ENCODE data around the gene SCAF8.
A peak's percentile ranks its signal among the peaks of the same experiment; 100 is the strongest.

Gene SCAF8

DNA sequence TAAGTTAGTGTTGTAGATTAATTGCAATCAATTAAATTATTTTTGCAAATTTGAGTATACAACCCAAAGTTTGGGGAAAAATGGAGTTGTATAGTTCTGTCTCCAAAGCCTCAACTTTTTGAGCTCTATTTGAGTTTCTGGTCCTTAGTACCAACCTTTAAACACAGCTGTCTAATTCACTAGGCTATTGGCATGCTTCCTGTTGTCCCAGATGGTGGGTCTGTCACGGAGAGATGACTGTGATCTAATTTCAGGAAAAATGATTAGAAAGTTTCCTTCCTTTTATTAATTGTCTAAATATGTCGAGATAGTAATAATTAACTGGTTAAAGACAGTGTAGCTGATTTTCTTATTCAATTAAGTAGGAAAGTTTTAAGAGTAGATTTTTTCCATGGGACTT, 109.6 kb downstream of the SCAF8 start:
- no peak for DNase-seq

DNA sequence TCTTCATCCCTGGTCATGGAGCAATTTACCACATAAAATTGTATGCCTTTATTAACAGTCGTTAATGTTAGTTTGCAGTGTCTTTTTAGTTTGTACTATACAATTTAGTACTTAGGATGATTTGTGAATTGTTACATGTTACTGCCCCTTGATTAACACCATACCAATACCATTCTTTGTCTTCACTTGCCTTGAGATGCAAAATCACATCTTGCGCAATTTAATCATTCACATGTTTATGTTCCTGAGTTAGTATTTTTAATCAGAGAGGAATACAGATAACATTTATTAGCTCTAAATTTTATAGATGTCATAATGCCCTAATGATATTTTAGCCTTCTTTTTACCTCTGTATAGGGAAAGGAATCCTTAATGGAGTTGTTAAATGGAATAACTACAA, 114.1 kb downstream of the SCAF8 start:
- no peak for DNase-seq

DNA sequence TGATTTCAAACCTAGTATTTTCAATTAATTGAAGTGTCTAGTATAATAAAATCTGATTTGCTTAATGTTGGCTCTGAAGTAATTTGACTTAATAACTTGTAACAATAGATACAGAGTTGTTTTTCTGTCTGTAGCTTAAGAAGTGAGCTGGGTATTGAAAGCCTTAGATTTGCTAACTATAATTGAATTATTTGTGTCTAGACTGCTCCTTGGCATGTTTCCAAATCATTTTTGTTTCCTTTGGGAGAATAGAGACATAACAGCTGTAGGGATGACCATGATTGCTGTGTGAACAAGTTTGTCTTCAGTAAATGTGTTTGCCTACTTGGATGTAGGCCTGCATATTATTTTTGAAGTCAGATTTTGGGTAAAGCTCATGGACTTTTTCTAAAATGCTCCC, 115.4 kb downstream of the SCAF8 start:
- DNase-seq, result no peak

DNA sequence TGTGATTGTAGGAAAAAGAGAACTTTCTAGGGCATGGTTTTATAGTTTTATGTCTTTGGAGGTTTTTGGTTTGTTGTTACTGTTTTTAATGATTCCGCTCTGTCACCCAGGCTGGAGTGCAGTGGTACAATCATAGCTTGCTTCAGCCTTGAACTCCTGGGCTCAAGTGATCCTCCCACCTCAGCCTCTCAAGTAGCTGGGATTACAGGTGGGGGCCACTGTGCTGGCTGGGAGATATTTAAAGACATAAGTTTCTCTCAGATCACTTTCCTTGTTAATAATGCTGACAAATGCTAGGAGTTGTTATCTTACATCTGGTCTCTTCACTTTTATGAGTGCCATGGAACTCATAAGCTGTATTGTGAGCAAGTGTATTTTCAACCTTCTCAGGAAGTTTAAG, 116.3 kb downstream of the SCAF8 start:
- no peak for DNase-seq

DNA sequence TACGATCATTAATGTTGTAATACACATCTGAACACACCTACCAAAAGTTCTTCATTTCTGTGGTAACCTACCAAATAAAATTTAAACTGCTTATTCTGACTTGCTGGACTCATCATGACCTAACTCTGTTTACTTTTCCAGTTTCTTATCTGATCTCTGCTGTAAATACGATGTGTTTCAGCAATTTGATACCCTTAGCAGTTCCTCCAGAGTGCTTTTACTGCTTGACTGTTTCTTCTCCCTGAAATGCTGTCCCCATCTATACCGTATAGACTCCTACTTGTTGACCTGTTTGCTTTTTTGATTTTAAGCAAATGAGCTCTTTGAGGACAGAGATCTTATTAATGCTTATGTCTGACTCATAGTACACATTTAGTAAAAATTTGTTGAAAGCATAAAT, 119.5 kb downstream of the SCAF8 start:
- no peak for DNase-seq

DNA sequence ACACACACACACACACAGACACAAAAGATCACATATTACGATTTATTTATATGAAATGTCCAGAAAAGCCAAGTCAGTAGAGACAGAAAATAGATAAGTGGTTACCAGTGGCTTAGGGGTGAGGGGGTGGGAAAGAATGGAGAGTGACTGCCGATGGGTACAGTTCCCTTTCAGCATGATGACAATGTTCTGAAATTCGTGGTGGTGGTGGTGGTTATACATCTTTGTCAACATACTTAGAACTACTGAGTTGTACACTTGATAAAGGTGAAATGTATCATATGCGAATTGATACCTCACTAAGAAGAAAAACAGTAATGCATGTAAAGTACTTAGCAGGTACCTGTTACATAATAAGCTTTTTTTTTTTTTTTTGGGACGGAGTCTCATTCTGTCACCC, 124.3 kb downstream of the SCAF8 start:
- DNase-seq, result no peak

DNA sequence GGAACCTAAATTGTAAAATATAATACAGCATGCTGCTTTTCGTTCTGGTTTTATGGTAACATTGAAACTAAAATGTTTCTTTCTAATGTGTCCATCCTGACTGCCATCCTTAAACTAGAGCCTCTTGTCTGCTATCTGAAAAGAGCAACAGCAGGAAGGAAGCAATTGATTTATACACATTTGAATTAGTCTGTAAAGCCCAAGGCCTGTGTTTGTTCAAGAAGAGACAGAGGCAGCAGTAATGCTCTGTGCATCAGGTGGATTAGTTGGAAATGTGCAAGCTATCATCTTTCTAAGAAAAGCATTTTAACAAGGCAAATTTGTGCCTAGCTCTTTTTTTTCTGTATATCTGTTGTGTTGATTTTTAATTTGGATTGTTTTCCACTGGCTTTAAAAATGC, 128.6 kb downstream of the SCAF8 start:
- DNase-seq, result no peak

DNA sequence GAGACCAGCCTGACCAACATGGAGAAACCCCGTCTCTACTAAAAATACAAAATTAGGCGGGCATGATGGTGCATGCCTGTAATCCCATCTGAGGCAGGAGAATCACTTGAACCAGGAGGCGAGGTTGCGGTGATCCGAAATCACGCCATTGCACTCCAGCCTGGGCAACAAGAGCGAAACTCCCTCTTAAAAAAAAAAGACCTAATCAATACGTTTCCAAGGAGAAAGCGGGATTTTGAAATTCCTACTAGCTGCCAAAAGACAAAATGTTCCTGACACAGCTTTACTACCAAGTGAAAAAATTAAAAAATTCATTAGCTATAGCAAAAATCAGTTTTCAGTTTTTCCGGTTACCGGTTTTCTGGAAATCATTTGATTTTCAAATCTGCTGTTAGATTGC, 129.3 kb downstream of the SCAF8 start:
- DNase-seq, result no peak

DNA sequence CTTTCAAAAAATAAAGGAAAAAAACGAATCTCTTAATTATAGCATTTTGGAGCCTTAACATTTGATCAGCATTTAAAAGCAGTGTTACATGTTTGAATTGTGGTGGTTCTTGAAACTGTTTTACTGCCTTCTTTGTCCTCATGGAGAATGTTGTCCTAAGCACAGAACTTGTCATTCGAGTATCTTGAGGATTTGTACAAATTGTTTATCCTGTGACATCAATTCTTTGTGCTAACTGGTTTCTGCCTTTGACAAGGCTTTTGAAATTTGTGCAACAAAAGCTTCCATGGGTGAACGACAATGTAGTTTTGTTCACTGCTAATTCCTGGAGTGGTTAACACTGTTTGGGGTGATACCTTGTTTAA, 130.8 kb downstream of the SCAF8 start:
- DNase-seq, result no peak

DNA sequence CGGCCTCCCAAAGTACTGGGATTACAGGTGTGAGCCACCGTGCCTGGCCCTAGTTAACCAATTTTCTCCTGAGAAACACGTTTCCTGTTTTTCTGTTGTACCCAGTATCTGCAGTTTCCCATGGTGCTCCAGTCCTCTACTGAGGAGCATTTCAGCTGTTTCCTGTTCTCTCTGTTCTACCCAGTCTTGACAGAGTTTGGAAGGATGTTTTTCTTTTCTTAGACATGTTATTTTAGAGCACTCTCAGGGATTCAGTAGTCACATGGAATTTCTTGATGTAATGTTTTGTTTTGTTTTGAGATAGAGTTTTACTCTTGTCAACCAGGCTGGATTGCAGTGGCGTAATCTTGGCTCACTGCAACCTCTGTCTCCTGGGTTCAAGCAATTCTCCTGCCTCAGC, 132.1 kb downstream of the SCAF8 start:
- DNase-seq, result no peak

DNA sequence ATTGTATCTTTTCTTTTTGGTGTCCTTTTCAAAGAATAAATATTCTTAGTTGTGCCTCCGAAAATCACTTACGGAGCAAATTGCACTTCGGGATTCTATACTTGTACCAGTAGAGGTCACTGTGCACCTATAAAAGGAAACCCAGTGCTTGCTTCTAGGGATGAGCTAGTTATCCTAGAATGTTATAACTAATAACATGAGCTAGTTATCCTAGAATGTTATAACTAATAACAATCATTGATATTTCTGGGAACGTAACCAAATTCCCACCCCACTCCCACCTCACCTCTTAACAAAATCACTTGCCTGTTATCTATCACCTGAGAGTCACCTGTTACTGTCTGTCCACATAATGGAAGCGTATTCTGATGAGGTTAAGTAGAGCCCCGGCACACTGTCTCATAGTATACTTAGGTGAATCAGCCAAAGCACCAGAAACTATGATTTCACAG, 135.0 kb downstream of the SCAF8 start:
- peak; percentile 11 for DNase-seq

DNA sequence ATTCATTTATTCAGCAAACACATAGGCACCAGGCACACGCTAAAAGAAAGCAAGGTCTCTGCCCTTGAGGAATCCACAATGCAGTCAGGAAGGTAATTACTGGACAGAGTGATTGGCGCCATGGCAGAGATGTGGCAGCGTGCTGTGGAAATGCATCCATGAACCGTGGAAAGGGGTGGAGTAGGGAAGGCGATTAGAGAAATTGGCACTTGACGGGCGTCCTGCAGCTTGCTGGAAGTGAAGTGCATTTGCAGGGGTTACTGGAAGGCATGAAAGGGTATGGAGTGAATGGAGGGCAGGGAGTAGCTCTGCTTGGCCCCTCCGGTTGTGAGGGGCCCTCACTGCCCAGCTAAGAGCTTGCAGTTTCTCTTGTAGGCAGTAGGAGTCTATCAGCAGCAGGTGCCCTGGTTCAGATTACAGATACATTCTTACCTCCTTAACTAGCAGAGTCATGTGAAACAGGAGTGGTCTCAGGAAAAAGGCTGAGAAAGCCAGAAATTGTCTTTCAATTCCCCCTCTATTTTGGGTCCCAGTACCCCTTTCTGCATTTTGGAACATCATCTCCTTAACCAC, 139.4 kb downstream of the SCAF8 start:
- DNase-seq, result peak; percentile 52

DNA sequence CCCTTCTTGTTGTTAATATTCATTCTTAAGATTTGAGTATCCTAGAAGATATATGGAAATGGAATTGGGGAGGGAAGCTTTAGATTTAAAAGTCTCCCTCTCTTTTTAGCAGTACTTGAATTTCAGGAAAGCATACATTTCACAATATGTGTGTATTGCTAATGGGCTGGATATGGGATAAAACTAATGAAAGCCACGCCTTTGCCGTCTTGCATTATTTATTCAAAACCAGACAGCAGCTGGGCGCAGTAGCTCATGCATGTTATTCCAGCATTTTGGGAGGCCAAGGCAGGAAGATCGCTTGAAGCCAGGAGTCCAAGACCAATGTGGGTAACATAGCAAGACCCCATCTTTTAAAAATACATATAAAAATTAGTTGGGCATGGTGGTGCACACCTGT, 140.3 kb downstream of the SCAF8 start:
- DNase-seq, result no peak

DNA sequence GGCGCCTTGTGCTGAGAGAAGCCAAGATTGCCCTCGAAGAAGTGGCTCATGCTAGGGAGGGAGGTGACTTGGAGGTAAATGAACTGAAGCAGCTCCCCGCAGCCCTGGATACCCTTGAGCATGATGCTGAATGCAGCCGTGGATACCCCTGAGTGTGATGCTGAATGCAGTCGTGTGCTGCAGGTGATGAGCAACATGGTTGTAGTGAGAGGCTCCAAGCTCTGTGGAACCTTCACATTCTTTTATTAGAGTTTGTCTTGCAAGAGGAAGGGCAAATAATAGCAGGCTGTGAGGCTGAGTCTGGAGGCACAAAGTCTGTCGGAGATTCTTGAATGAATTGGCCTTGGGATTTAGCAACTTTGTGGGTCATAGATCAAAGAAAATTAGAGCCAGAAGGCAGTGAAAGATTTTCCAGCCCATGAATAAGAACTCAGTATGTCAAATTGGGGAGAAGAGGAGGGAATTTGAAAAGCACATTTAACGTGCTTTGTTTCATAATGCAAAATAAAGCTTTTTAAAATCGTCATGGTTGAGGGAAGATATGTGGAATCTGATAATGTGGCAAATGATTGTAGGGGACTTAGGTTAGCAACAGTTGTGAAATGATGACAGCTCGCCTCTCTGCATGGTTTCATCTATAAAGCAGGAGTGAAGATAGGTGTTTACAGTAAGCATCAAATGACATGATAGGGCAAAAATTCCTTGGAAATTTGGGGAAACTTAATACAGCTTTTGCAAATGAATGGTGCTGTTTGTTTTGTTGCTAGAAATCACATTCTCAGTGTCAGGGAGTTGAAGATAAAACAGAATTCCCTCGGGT, 141.8 kb downstream of the SCAF8 start:
- DNase-seq, result no peak

DNA sequence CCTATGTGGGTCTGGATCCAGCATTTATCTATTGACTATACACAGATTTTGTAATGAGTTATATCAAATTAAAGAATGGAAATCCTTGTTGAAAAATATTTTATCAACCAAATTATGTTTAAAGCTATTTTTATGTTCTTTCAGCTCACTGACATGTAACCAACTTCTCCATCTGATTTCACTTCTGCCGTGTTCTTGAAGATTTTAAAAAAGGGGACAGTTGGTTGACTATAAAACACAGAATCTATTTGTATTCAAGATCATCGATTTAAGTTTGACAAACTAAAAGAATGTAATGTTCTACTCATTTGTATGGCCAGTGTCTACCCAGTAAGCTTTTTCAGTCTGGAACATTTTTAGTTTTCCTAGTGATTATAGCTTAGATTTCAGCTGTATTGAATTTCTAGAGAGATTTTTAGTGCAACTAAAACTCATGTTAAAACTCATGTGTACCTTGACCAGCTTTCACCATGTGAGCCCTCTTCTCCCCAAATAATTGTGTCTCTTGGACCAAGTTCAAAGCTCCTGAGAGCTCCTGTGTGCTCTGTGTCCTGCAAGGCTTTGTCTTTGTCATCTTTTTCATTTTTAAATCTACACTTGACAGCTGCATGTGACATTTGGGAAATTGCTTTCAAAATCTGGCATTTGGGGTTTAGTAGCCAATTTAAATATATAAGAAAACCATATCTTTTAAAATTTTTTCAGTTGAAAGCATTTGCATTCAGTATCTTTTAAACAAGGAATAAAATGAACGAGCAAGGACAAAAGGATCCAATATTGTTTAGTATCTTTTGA, 143.5 kb downstream of the SCAF8 start:
- DNase-seq, result no peak

DNA sequence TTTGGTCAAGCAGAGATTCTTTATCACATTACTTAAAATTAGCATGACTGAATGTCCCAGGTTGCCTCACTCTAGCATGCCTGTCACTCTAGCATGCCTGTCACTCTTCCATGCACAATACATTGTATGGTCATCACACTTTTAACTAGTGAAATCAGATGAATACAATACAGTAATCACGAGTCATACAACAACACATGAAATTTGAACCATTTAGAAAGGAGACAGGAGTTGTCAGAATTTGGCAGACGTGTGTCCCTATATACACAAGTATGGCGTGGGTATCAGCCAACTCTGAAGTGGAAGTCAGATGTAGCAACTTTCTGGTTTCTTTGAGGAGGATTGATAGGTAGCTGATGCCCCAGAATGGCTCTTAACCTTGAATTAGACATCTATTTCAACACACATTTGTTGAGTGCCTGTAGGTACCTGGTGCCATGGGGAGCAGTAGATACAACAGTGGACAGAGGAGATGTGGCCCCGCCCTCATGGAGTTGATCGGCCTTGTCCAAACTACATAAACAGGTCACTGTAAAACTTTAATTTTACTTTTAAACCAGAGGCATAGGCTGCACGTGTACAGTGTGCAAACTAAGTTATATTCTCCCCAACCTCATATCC, 145.8 kb downstream of the SCAF8 start:
- no peak for DNase-seq

DNA sequence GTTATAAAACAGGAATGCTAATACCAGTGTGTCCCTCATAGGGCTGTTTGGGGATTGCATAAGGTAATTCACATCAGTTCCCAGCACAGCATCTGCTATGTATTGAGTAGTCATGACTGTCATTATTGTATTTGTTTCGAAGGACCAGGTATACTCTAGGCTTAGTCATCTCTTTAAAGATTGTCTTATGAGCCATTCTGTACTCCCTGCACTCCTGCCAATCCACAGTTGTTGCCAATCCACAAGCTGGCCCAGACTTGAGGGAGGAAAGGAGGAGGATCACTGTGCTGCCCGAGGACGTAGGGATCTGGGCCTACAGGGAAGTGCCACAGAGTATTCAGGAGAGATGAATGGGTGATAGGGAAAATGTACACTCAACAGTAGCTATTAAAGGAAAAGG, 148.9 kb downstream of the SCAF8 start:
- no peak for DNase-seq

Data from NCI-H1417 treated with DMSO at 0.1 percent for 48 hours (cell line).